ENCODE data around the gene AURKAIP1. TPM values are rescaled to one million over a fixed set of nuclear protein-coding genes. Genes with fewer than 3 reads are reported as not detected.

AURKAIP1 gene
- total and polyA plus RNA-seq, 2 of the 13 experiments (the other 11 are each of a cell fraction or from before 2014, with no cell fraction given): 69.5 to 175 TPM

DNA sequence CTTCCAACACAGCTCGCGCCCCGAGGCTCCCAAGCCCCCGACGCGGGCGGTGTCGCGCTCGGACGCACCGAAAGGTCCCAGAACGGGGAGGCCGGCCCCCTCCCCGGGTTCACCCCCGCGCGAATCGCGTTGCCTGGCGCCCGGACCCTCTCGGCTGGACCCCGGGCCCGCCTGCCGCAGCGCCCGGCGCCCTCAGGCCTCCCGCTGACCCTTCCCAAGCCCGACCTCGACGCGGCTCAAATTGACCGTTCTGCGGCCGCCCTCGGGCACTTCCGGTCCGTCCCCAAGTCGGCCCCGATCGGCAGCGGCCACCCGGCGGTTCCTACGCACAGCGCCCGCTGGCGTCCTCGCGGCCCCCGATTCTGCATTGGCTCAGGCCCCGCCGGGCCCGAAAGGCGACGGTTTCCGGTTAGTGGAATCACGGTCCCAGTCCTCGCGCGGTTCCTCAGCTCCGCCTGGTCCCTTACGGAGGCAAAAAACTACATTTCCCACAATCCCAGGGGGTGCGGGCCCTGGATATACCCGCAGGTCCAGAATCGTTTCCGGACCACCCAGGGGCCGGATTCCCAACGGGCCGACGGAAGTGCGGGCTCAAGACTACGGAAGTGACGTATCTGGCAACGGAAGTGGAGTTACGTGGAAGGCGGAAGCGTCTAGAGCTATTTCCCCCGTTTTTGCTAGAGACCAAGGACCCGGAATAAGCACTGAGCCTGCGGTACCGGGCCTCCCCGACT is at the start of gene AURKAIP1 (continued):
- TF ChIP-seq SMYD3 (CRISPR knock-in tag; IDR thresholded peaks at IDR 0.05) (no peak), ZNF468 (CRISPR knock-in tag; IDR thresholded peaks at IDR 0.05) (no peak), ETV5 (CRISPR knock-in tag; IDR thresholded peaks at IDR 0.05; ENCODE audit: borderline replicate concordance) (peak; percentile 86), ZSCAN30 (CRISPR knock-in tag; IDR thresholded peaks at IDR 0.05) (no peak), ESRRA (CRISPR knock-in tag; IDR thresholded peaks at IDR 0.05; ENCODE audit: low read depth) (peak; percentile 80; the same call in 1 of the 2 replicates), ARID5B (CRISPR knock-in tag; IDR thresholded peaks at IDR 0.05) (peak; percentile 81), NRL (CRISPR knock-in tag; IDR thresholded peaks at IDR 0.05; ENCODE audit: borderline replicate concordance) (peak; percentile 41; the same call in 1 of the 2 replicates), TRIM24 (CRISPR knock-in tag; IDR thresholded peaks at IDR 0.05) (no peak), ADNP (CRISPR knock-in tag; IDR thresholded peaks at IDR 0.05) (no peak), BRD4 (CRISPR knock-in tag; IDR thresholded peaks at IDR 0.05) (peak; percentile 65; the same call in 1 of the 2 replicates), ATF7 (IDR thresholded peaks at IDR 0.05) (no peak), ATF7 (CRISPR knock-in tag; IDR thresholded peaks at IDR 0.05) (no peak; the same call in 1 of the 2 replicates), HOXA3 (CRISPR knock-in tag; IDR thresholded peaks at IDR 0.05) (peak; percentile 91), TFDP1 (CRISPR knock-in tag; IDR thresholded peaks at IDR 0.05; ENCODE audit: borderline replicate concordance) (peak; percentile 85), RNF219 (CRISPR knock-in tag; IDR thresholded peaks at IDR 0.05) (no peak), ZNF17 (CRISPR knock-in tag; IDR thresholded peaks at IDR 0.05) (no peak), ZNF3 (CRISPR knock-in tag; IDR thresholded peaks at IDR 0.05) (no peak), ZNF33A (CRISPR knock-in tag; IDR thresholded peaks at IDR 0.05; ENCODE audit: borderline replicate concordance) (peak; percentile 94; the same call in 1 of the 2 replicates), ZNF143 (CRISPR knock-in tag; IDR thresholded peaks at IDR 0.05) (peak; percentile 98), PRPF4 (IDR thresholded peaks at IDR 0.05; ENCODE audit: low read depth, low read length, poor library complexity, severe bottlenecking) (no peak)
- TF ChIP-seq, protein P1, sequence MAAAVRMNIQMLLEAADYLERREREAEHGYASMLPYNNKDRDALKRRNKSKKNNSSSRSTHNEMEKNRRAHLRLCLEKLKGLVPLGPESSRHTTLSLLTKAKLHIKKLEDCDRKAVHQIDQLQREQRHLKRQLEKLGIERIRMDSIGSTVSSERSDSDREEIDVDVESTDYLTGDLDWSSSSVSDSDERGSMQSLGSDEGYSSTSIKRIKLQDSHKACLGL (CRISPR knock-in tag; IDR thresholded peaks at IDR 0.05): no peak; the same call in 1 of the 2 replicates
